Fibroblast of peridontal ligament (primary cell): ENCODE measurements around the gene SMPD1.
A peak's percentile ranks its signal among the peaks of the same experiment; 100 is the strongest.

Source experiments
- DNase-seq: peaks from one replicate; pipeline ENCODE4 v3.0.0-alpha.2; 2010; ENCODE audit errors: extremely low read depth

Gene SMPD1

DNA sequence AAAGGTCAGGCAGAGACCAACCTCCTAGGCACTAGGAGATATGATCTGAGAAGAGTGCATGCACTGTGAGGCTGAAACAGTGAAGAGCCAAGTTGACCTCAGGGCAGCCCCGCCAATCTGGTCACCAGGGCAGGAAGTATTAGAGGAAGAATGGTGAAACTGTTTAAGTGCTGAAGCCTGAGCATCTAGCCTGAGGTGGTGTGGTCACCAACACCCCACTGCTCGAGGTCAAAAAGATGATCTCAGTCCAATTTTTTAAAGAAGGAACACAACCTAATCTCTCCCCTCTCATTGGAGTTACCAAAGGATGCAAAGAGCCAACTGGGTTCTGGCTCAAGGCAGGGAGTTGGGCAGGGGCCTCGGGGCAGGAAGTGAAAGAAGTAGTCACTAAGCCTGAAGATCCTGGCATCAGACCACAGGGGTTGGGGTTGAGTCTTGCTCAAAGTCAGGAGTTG lies 24.6 kb downstream of the SMPD1 start:
- no peak for DNase-seq

DNA sequence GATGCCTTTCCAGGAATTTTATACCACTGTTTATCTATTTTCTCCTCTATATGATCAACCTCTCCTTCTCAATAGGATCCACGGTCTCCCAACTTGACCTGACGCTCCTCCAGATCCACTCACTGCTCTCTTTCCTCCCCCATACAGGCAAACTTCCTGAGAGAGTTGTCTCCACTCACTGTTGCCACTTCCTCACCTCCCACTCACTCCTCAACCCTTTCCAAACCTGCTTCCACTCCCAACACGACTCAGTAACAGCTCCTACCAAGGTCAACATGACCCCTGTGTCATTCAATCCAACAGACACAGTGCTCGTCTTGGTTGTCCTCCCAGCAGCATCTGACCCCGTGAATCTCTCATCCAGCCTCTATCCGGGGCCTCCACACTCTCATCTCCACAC lies 25.5 kb downstream of the SMPD1 start:
- no peak for DNase-seq

DNA sequence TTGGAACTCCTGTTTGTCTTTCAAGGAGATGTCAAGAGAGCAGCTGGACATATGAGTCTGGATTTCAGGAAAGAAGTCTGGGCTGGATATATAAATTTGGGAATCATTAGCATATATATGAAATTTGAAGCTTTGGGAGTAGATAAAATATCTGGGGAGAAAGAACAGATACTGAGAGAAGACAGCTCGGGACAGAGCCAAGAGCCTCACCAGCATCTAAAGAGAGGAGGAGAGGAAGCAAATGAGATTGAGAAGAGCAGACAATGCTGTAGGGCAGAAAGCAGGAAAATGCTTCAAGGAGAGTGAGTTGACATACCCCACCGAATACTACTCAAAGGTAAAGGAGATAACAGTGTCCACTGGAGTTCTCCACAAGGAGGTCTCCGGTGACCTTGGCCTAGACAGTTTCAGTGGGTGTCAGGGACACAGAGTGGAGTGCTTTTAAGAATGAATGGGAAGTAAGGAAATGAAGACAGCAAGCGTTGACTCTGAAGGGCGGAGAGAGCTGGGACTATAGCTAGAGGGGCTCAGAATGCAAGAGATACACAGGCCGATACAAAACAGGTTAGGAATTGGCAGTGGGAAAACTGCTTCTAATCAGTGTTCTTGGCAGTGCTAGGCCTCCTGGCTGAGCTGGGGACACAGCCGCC lies 27.8 kb downstream of the SMPD1 start:
- no peak for DNase-seq

DNA sequence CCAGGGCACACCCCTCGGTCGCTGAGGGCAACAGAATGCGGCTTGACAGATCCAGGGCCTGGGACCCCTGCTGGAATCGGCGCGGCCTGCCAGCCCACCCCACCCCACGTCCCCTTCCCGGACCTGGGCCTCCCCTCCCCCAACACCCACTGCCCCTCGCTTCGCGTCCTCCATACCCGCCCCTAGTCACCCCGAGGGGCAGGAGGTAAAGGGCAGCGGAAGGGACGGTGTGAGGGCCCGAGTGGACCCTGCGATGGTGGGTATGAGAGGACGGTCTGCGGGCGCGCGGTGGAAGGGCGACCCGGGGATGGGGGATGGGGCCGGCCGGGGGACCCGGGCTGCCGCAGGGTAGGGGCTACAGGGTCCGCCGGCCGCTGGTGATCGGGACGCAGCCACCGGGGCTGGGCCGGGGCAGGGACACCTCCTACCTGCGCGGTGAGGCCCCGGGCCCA lies 28.3 kb downstream of the SMPD1 start:
- no peak for DNase-seq

DNA sequence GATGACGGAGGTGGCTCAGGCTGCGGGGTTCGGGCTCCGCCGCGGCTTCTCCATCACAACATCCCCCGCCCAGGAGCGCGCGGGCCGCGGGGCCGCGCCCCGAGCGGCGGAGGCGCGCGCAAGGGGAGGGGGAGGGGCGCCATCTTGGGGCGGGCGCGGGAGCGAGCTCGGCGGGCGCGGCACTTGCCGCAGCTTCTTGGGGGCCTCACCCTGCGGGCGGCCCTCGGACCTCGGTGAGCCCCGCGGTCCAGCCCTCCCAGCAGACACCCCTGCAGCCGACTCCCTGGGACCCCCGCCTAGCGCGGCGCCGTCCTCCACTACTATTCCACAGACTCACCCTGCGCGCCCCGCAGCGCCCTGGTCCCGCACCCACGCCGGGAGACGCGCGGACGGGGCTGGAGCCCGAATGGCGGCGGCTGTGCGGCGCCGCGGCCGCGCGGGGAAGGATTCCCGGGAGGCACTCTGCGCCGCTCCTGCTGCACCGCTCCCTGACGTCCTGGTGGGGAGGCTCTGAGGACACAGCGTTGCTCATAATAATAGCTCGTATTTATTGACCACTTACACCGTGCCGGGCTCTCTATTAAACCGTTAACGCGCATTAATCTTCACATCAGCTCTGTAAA lies 28.8 kb downstream of the SMPD1 start, which contains the start of gene APBB1:
Gene APBB1 (minus strand): TSS at position 86 of the 623 bp plus-strand sequence. CDS start 7,747 bp downstream, outside the sequence.
- peak; percentile 37 for DNase-seq

DNA sequence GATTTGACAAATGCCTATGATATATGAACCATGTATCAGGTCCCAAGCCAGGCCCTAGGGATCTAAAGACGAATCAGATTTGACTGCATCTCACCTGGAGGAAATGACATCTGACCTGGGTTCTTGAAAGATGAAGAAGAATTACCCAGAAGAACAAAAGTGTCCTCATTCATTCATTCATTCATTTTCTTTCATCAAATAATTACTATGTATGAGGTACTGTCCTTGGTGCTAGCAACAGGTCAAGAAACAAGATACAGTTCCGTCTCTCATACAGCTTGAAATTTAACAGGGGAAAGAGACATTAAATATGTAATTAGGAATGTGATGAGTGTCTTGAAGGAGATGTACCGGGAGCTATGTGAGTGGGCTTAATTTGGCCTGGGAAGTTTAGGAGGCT lies 30.4 kb downstream of the SMPD1 start:
- no peak for DNase-seq

DNA sequence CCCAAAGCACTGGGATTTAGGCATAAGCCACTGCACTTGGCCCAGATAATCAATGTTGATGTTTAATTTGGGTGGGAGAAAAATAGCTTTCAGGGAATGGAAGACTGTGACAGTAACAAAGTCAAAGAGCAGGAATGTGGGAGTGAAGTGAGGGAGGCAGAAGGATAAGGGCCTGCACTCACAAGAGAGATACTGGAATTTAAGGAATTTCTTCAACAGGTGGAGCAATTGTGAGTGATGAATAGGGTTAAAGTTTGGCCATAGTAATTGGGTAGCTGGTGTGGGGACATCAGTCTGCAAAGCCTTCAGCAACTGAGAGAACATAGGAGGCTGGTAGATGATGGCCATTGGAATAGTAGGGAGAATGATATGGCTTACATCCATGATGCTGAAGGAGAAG lies 37.2 kb downstream of the SMPD1 start:
- no peak for DNase-seq

DNA sequence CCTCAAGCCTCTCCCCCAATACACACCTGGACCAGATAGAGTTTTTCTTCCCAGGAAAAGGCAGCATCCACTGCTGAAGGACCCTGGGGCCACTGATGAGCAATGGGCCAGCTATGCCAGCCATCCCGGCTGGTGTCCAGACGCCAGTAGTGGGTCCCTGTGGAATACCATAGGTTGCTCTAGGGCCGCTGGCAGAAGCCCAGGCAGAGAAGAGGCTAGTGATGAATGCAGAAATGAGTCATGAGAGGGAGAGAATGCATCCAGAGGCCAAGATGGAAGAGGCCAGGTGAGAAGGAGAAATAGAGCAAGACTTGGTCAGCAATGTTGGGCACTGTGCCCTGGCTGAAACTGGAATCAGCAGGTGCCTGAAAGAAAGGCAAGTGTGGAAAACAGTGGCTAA lies 41.6 kb downstream of the SMPD1 start:
- peak; percentile 62 for DNase-seq

DNA sequence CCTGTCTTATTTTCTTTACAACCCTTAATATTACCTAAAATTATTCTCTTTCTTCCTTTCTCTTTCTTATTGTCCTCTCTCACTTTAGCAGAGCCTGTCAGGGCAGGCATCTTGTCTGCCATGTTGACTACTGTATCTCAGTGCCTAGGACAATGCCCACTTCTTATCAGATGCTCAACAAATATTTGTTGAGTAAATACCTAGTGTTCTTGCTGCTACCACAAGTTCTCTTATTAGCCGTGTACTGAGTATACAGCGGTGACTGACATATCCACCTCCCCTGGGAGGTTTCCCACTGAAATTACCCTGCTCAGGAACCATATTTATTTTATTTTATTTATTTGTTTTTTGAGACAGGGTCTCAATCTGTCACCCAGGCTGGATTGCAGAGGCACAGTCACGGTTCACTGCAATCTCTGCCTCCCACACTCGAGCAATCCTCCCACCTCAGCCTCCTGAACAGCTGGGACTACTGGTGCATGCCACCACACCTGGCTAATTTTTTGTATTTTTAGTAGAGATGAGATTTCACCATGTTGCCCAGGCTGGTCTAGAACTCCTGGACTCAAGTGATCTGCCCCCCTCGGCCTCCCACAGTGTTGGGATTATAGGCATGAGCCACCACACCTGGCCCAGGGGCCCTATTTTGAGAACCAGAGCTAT lies 43.9 kb downstream of the SMPD1 start:
- DNase-seq = no peak

DNA sequence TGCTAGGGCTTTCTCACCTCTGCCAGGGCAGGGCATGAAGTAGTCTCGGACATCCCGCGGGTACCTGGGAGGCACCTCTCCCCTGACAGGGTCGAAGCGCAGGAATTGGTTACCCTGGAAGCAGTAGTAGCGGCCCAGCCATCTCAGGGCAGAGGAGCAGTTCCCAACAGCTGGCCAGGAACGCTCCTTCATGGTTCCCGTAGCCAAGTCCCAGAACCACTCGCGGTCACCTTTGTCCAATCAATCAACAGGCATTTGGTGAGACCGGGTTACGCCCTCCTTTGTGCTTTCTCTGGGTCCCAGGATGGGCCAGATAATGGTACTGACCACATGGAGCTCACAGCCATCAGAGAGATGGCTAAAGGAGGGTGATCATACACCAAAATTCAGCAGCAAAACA lies 47.1 kb downstream of the SMPD1 start:
- no peak for DNase-seq

DNA sequence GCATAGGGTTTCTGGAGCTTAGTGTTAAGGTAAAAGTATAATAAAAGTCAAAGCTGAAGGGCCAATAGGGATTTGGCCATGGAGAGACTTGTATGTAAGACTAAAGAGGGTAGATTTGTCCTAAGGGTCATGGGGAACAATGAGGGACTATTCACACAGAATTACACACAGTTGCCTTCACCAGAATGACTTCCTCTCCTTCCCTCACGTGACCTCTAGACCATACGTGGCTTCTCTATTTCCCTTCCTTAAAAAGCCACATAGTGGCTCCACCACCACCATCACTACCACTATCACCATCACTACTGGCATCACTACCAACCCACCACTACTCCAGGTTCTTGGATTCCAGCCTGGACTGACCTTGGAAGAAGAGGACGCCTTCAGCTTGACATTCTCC lies 47.7 kb downstream of the SMPD1 start:
- DNase-seq = no peak

DNA sequence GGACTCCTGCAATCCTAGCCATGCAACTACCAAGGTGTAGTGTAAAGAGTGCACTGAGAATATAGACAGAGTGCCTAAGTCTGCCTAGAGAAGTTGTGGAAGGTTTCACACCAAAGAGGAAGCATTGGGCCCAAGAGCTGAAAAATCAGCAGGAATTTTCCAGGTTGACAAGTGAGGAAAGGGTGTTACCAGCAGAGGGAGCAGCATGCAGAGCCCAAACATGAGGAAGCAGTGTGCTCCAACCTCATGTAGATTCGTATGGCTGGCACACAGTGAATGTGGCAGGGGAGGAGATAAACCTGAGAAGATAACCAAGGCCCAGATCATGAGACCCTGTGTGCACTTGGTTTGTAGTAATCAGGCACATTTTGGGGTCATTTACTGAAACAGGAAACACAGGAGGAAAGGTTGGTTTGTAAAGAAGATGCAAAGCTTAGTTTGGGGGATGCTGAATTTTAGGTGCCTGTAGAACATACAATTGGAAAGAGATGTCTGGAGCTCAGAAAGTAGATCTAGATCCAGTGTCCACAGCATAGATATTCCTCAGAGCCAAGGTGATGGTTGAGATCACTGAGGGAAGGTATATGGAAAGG lies 48.8 kb downstream of the SMPD1 start:
- peak; percentile 66 for DNase-seq

DNA sequence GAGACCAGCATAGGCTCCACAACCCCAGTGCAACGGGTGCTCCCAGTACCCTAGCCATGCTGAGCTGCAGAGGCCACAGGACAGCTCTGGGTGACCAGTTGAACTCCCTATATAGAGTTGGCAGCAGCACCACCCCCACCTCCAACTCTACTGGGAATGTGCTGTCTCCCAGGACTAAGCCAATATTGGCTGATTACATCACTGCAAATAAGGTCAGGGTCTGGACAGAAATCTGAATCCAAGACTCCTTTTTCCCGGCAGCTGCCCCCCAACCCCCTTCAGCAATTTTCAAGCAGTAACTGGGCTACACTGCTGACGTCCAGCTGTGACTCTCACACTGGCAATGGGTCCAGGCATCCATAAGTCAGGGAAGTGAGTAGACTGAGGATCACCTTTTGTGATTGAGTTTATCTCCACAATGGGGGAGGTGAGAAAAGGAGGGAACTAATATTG lies 50.7 kb downstream of the SMPD1 start, which contains the start of gene HPX:
Gene HPX (minus strand): TSS at position 82 of the 453 bp plus-strand sequence. CDS start 24 bp downstream, at position 58.
- DNase-seq = no peak

DNA sequence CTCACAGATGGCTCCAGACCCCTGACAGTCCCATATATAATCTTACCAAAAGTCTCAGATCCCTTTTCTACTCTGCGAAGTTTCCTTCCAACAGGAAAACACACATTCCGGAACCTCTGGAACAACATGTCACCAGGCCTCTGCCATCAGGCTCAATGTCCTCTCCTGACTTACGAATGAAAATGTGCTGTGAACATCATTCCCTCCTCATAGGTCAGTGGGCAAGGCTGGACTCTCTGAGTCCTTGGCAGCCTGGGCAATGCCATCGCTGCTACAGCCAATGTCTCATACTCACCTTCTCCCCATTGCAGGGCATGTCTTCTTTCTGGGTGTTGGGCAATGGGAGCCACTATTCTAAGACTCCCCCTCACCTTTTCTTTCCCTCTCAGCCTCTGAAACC lies 52.2 kb downstream of the SMPD1 start:
- DNase-seq = no peak

DNA sequence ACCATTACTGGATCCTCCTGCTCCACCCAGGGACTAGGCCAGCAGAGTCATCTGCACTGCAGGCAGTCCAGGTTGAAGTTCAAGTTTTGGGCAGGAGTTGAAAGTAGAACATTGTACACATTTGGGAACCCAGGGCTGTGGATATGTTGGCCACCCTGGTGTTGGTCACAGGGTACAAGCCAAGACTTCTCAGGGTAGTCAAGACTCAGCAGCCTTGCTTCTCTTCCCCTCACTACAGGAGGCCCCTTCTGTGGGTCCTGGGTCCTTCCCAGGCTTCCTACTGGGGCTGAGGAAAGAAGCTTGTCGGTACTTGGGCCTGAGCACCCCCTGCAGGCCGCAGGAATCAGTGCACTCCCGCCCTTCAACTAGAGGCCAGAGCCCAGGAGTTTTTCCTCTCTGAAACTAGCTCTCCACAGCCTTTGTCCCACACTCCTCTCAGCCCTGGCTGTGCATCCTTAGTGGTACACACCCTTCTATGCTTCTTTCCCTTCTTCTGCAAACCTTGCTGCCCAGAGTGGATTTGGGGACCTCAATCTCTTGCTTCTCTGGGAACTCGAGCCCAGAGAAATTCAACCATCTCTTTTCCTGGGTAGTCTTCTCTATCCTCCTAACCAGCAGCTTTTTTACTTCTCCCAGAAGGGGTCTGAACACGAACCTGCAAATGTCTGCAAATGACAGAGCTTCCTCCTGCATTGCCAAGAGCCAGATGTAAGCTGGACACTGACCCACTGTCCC lies 53.2 kb downstream of the SMPD1 start:
- DNase-seq = peak; percentile 55
